ENCODE results near the gene STON2. TPM values are rescaled to one million over a fixed set of nuclear protein-coding genes. Genes with fewer than 3 reads are reported as not detected.

Gene STON2
- total RNA-seq, 1 experiment from 2014 or later: 9.1 TPM

GRCh38 chr14:81220830-81221578 is 179.1 kb downstream of the STON2 start, which contains the start of gene GTF2A1:
GTF2A1 (minus strand) TSS chr14:81220959; CDS start chr14:81220518, 441 bp downstream.
- no TSS peak for BruUV-seq (replicated peaks)
- H3K27ac ChIP-seq: peak within 1 kb of the TSS; percentile 98
- H3K9me3 ChIP-seq (ENCODE audit: insufficient read depth, low read depth): no peaks in the 10 kb centered on the region
- no peaks in the 10 kb centered on the region for H3K9me2 ChIP-seq (ENCODE audit: insufficient read depth)
- POLR2A ChIA-PET (ENCODE audit: unreplicated experiment): interaction anchor here (0.6 to 0.7 kb wide), 3 partner anchors 279 to 786 kb away, joined by 3 to 8 read pairs (median 3); partner anchors contain the start of gene SEL1L
- CTCF ChIA-PET: no interaction called here
- peak within 1 kb of the TSS; percentile 85 for H3K4me2 ChIP-seq
- peaks cover 25% of the 10 kb centered on the region for H3K4me1 ChIP-seq (replicated peaks; ENCODE audit: insufficient read depth)
- peak within 1 kb of the TSS; percentile 83 for H2AFZ ChIP-seq
- H3F3A ChIP-seq (ENCODE audit: insufficient read depth, low read depth): peaks cover 17% of the 10 kb centered on the region; the same call in 1 of the 2 replicates
- peaks cover 40% of the 10 kb centered on the region for H3K79me2 ChIP-seq (ENCODE audit: low read depth)
- H3K4me3 ChIP-seq: peak within 1 kb of the TSS; percentile 92
- H4K20me1 ChIP-seq (ENCODE audit: insufficient read depth): no peaks in the 10 kb centered on the region
- intact Hi-C loops (cut with micrococcal nuclease; ENCODE audit: unreplicated experiment): no loop called here
- TF ChIP-seq EZH2 (IDR thresholded peaks at IDR 0.05; ENCODE audit: low read depth): no peak
- TF ChIP-seq CTCF (conservative IDR thresholded peaks at IDR 0.05): no peak
- peak; percentile 75 to 87 for DNase-seq
- H3K36me3 ChIP-seq (ENCODE audit: low read depth): no peaks in the 10 kb centered on the region
- H3K27me3 ChIP-seq (ENCODE audit: insufficient read depth, low read depth): no peaks in the 10 kb centered on the region

- intact Hi-C loops (cut with micrococcal nuclease; ENCODE audit: unreplicated experiment): no loop called here
- no peaks in the 10 kb centered on the region for H3K9me3 ChIP-seq (ENCODE audit: insufficient read depth, low read depth)
- peak overlapping the region; percentile 74 for H3K4me3 ChIP-seq
- H2AFZ ChIP-seq: 0 out of 2 replicates have a peak overlapping the region, but pooled peaks have one; percentile 64
- H3K4me2 ChIP-seq: peak overlapping the region; percentile 65
- CTCF ChIA-PET: no interaction called here
- TF ChIP-seq CTCF (conservative IDR thresholded peaks at IDR 0.05) (no peak), EZH2 (IDR thresholded peaks at IDR 0.05; ENCODE audit: low read depth) (no peak)
- peak overlapping the region; percentile 98 for H3K27ac ChIP-seq
- peaks cover 25% of the 10 kb centered on the region for H3K4me1 ChIP-seq (replicated peaks; ENCODE audit: insufficient read depth)
- H3K79me2 ChIP-seq (ENCODE audit: low read depth): peaks cover 45% of the 10 kb centered on the region
- no peaks in the 10 kb centered on the region for H4K20me1 ChIP-seq (ENCODE audit: insufficient read depth)
- no peaks in the 10 kb centered on the region for H3K27me3 ChIP-seq (ENCODE audit: insufficient read depth, low read depth)
- POLR2A ChIA-PET (ENCODE audit: unreplicated experiment): interaction anchor here (0.7 kb wide), 1 partner anchor 279 kb away, joined by 3 read pairs; no protein-coding TSS in a partner anchor
- 0 out of 2 replicates have a peak, but pooled peaks cover under 1% of the 10 kb centered on the region for H3K36me3 ChIP-seq (ENCODE audit: low read depth)
- H3F3A ChIP-seq (ENCODE audit: insufficient read depth, low read depth): peaks cover 17% of the 10 kb centered on the region; the same call in 1 of the 2 replicates
- H3K9me2 ChIP-seq (ENCODE audit: insufficient read depth): no peaks in the 10 kb centered on the region
- BruUV-seq (replicated peaks): no TSS peak
- no peak for DNase-seq
These were observed 179.6 kb downstream of the STON2 start for GRCh38 chr14:81220580-81220829.

- CTCF ChIA-PET: no interaction called here
- BruUV-seq (replicated peaks): TSS peak; percentile 93
- no peak for DNase-seq
These were observed 180.2 kb downstream of the STON2 start for GRCh38 chr14:81219759-81220579.

More at GRCh38 chr14:81219759-81220579, 180.2 kb downstream of the STON2 start:
- Histone ChIP-seq H3K36me3 (ENCODE audit: low read depth) (peaks cover 5% of the 10 kb centered on the region; the same call in 1 of the 2 replicates), H3K9me3 (ENCODE audit: insufficient read depth, low read depth) (no peaks in the 10 kb centered on the region), H2AFZ (peak overlapping the region; percentile 83), H3K27ac (peak overlapping the region; percentile 98), H3F3A (ENCODE audit: insufficient read depth, low read depth) (peaks cover 17% of the 10 kb centered on the region; the same call in 1 of the 2 replicates), H3K4me2 (peak overlapping the region; percentile 85), H3K4me3 (peak overlapping the region; percentile 92), H3K9me2 (ENCODE audit: insufficient read depth) (no peaks in the 10 kb centered on the region), H3K4me1 (replicated peaks; ENCODE audit: insufficient read depth) (peaks cover 25% of the 10 kb centered on the region), H3K79me2 (ENCODE audit: low read depth) (peaks cover 49% of the 10 kb centered on the region), H3K27me3 (ENCODE audit: insufficient read depth, low read depth) (no peaks in the 10 kb centered on the region), H4K20me1 (ENCODE audit: insufficient read depth) (no peaks in the 10 kb centered on the region)
- intact Hi-C loops (cut with micrococcal nuclease; ENCODE audit: unreplicated experiment): no loop called here
- POLR2A ChIA-PET (ENCODE audit: unreplicated experiment): no interaction called here
- TF ChIP-seq EZH2 (IDR thresholded peaks at IDR 0.05; ENCODE audit: low read depth): no peak
- TF ChIP-seq CTCF (conservative IDR thresholded peaks at IDR 0.05): no peak
